HG02981 (cell line): Measurements from ENCODE around the gene PCDHB8.
"Not testable (repeated sequence)": the region's sequence is repeated elsewhere in the genome, so short reads cannot be mapped to it uniquely, and the experiment has no call there.

Source experiments
- ATAC-seq: cut with Tn5 transposase; IDR thresholded peaks from one replicate; pipeline ENCODE4 v1.9.1; 2021; ENCODE audit warnings: mild to moderate bottlenecking, moderate library complexity; ENCODE audit not compliant: unreplicated experiment

The PCDHB8 gene

GRCh38 chr5:141225421-141225820, 47.8 kb downstream of the PCDHB8 start:
- not testable (repeated sequence) for ATAC-seq
